Measurements from ENCODE around the gene LRRC75B. TPM values are rescaled to one million over a fixed set of nuclear protein-coding genes. Genes with fewer than 3 reads are reported as not detected.

LRRC75B gene
- total and polyA plus RNA-seq, 9 of the 15 experiments (the other 6 are each of a cell fraction or from before 2014, with no cell fraction given), result 0.10 to 2.8 (median 1.0) TPM; not detected in 1

DNA sequence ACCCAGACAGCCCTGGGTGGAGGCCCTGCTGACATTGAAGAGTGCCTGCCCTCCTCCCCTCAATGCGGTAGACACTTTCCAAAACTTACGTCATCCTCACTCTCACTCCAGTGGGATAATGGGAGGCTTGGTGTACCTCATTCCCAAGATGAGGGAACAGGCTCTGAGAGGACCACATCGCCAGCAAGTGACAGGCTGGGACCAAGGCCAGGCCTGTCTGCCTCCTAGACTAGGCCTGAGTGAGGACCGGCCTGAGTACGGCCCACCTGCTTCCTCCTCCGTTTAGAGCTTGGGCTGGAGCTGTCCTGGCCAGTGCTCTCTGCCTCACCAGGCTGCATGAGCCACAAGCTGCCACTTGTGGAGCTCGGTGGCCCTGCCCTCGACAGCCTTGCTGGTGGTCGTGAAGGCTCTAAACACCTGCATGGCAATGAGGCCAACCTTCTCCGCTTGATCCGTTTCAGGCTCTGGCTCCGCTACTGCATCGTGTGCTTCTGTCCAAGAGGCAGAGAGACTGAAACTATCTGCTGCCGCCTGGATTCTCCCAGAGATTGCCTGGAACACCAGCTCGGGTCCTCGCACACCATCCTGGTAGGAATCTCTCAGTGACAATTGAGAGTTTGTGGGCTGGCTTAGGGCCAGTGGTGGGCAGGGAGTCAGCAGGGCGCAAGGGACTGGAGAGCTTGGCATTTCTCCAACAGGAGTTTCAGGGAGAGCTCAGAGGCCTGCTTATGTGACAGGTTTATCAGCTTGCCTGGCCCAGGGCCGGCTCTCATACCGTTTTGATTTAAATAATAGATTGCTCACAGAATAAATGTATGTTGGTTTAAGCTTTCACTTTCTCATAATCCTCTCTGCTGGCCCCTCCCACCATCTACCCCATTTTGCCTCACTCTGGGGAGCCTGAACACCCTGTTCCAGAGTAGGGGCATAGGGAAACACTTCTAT lies 9.4 kb downstream of the LRRC75B start:
- TF ChIP-seq NFIC (IDR thresholded peaks at IDR 0.05) (peak; percentile 55), CEBPG (CRISPR knock-in tag; IDR thresholded peaks at IDR 0.05) (no peak), CEBPG (tag; conservative IDR thresholded peaks at IDR 0.05 in 1 of 2, IDR thresholded peaks at IDR 0.05 in 1 of 2) (0 out of 4 replicates have a peak, but pooled peaks of 1 of the 2 experiments have one; percentile 19)
- TF ChIP-seq, protein P1, sequence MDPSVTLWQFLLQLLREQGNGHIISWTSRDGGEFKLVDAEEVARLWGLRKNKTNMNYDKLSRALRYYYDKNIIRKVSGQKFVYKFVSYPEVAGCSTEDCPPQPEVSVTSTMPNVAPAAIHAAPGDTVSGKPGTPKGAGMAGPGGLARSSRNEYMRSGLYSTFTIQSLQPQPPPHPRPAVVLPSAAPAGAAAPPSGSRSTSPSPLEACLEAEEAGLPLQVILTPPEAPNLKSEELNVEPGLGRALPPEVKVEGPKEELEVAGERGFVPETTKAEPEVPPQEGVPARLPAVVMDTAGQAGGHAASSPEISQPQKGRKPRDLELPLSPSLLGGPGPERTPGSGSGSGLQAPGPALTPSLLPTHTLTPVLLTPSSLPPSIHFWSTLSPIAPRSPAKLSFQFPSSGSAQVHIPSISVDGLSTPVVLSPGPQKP (CRISPR knock-in tag; IDR thresholded peaks at IDR 0.05), result no peak
- Histone ChIP-seq H3K27me3 (ENCODE audit: control insufficient read depth in 2 of 2, insufficient read depth in 2 of 2, low read length in 2 of 2) (no peaks in the 10 kb centered on the region), H3K9me3 (replicated peaks; ENCODE audit: control insufficient read depth, insufficient read depth, low read depth, low read length) (no peaks in the 10 kb centered on the region), H3K4me3 (no peak overlapping the region), H2AFZ (ENCODE audit: low read depth, low read length) (no peak overlapping the region), H3K9me1 (ENCODE audit: control insufficient read depth, insufficient read depth, low read length) (no peaks in the 10 kb centered on the region), H3K27ac (ENCODE audit: extremely low read depth, low read depth, low read length) (no peak overlapping the region), H3K79me2 (ENCODE audit: control insufficient read depth, insufficient read depth, low read length) (no peaks in the 10 kb centered on the region), H3K9ac (ENCODE audit: insufficient read depth in 1 of 2, low read depth in 2 of 2, low read length in 2 of 2) (0 out of 4 replicates have a peak overlapping the region, but pooled peaks of 1 of the 2 experiments have one; percentile 65), H3K36me3 (ENCODE audit: control insufficient read depth, insufficient read depth, low read length) (no peaks in the 10 kb centered on the region), H3K4me1 (replicated peaks in 1 of 2; ENCODE audit: control insufficient read depth in 2 of 2, insufficient read depth in 2 of 2, low read length in 2 of 2) (peaks cover 0 to 17% of the 10 kb centered on the region in 2 experiments; a peak in 2 of 5 replicates), H3K4me2 (ENCODE audit: insufficient read depth, low read length) (no peak overlapping the region), H4K20me1 (replicated peaks; ENCODE audit: control insufficient read depth, insufficient read depth, low read length) (no peaks in the 10 kb centered on the region)
- in situ Hi-C loops (cut with MboI), result no loop called here
- FAIRE-seq (no peak), DNase-seq (ENCODE audit: extremely low read depth in 1 of 4, low spot score in 3 of 4) (no peak), ATAC-seq (no peak)
- CTCF ChIA-PET (ENCODE audit: low intra/inter-chr PET ratio), result no interaction called here
- intact Hi-C loops (cut with micrococcal nuclease), result no loop called here
- POLR2A ChIA-PET, result interaction anchor here (0.6 to 1.7 kb wide), 3 partner anchors 11 to 144 kb away, joined by 3 to 10 read pairs (median 4); partner anchors contain the start of gene SNRPD3
- WGBS (ENCODE audit: insufficient coverage, low coverage, missing lambda C conversion rate), result 40% methylated on average over 17 of the region's 19 CpGs
- BruUV-seq (replicated peaks), result no TSS peak
